GM12875 (cell line): Measurements from ENCODE around the gene NDUFA11.

Source experiments
- H3K4me3 ChIP-seq: one replicate; pipeline ENCODE4 v1.5.1; 2011; ENCODE audit warnings: low read depth, low read length, control low read depth
- TF ChIP-seq, protein P1 (sequence below): IDR thresholded peaks from 2 replicates; pipeline ENCODE4 v1.5.1; 2011; ENCODE audit warnings: low read depth, mild to moderate bottlenecking, control low read depth, inconsistent platforms, low read length, moderate library complexity, borderline replicate concordance; ENCODE audit not compliant: insufficient read depth

NDUFA11 gene

DNA sequence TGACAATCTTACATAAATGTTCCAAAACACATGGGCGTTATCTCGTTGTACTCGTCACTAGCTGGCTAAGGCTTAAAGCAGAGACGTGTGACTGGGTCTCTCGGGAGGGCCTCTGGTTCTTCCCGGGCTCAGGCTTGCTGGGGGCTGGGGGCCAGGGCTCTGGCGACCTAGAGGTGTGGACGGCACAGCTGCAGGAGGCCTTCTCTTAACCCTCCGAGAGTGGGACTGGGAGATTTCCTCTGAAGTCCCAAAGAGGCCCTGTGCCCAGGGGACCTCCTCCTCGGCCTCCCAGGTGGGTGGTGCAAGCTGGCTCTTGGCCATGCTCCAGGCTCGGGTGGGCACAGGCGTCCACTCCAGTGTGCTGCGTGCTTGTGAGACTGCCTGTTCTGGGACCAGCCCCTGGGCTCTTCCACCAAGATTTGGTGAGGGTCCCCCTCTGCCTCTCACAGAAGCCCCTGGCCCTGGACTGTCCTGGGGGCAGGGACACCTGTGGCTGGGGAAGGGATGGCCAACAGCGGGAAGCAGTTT lies 12.7 kb upstream of the NDUFA11 start:
- TF ChIP-seq, protein P1, sequence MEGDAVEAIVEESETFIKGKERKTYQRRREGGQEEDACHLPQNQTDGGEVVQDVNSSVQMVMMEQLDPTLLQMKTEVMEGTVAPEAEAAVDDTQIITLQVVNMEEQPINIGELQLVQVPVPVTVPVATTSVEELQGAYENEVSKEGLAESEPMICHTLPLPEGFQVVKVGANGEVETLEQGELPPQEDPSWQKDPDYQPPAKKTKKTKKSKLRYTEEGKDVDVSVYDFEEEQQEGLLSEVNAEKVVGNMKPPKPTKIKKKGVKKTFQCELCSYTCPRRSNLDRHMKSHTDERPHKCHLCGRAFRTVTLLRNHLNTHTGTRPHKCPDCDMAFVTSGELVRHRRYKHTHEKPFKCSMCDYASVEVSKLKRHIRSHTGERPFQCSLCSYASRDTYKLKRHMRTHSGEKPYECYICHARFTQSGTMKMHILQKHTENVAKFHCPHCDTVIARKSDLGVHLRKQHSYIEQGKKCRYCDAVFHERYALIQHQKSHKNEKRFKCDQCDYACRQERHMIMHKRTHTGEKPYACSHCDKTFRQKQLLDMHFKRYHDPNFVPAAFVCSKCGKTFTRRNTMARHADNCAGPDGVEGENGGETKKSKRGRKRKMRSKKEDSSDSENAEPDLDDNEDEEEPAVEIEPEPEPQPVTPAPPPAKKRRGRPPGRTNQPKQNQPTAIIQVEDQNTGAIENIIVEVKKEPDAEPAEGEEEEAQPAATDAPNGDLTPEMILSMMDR = no peak
- no peak overlapping the region for H3K4me3 ChIP-seq

DNA sequence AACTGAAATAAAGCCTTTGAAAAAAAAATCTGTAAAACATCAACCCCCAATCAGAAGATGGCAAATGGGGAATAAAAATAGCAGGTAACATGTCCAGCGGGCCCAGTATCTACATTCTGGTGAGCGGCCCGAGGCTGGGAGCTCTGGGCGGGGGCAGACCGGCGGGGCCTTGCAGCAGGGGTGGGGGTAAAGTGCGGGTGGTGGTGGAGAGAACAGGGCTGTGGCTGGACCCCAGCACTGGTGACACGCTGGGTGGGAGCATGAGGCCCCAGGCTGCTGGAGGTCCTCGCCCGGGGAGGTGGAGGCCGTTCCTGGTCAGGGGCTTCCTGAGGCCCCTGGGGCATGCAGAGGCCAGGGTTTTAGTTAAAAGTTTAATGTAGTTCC lies 12.2 kb upstream of the NDUFA11 start:
- H3K4me3 ChIP-seq = no peak overlapping the region

DNA sequence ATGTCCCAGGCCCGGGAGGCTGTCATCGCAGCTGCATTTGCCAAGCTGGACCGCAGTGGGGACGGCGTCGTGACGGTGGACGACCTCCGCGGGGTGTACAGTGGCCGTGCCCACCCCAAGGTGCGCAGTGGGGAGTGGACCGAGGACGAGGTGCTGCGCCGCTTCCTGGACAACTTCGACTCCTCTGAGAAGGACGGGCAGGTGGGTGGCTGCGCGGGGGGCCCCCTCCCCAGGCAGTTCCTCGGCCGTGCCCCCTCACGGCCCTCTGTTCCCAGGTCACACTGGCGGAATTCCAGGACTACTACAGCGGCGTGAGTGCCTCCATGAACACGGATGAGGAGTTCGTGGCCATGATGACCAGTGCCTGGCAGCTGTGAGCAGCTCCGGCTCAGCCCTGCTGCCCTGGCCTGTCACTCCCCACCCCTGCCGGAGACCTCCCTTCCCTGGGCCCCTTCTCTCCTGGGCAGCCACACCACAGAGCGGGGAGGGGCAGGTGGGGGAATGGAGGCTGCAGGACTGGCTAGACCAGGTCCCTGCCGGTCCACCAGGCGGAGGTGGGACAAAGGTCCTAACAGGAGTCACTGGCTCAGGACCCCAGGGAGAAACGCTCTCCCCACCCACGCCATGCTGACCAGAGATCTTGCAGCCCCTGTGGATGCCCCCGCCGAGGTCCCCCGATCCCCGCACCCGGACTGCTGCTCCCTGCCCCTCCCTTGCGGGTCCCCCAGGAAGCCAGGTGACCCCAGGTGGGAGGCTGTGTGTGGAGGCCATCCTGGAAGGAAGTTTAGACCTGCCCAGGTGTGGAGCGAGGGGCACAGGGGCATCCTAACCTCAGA lies 11.6 kb upstream of the NDUFA11 start:
- TF ChIP-seq, protein P1 = no peak
- no peak overlapping the region for H3K4me3 ChIP-seq

More for the DNA sequence above, 12.2 kb upstream of the NDUFA11 start:
- TF ChIP-seq, protein P1 = no peak

DNA sequence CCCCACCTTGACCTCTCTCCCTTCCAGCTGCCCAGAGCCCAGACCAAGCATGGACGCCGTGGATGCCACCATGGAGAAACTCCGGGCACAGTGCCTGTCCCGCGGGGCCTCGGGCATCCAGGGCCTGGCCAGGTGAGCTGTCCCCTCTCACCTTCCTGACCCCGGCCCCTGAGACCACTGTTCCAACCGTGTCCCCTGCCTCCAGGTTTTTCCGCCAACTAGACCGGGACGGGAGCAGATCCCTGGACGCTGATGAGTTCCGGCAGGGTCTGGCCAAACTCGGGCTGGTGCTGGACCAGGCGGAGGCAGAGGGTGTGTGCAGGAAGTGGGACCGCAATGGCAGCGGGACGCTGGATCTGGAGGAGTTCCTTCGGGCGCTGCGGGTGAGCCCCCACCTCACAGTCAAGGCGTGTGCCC lies 10.8 kb upstream of the NDUFA11 start:
- TF ChIP-seq, protein P1 = no peak
- no peak overlapping the region for H3K4me3 ChIP-seq

DNA sequence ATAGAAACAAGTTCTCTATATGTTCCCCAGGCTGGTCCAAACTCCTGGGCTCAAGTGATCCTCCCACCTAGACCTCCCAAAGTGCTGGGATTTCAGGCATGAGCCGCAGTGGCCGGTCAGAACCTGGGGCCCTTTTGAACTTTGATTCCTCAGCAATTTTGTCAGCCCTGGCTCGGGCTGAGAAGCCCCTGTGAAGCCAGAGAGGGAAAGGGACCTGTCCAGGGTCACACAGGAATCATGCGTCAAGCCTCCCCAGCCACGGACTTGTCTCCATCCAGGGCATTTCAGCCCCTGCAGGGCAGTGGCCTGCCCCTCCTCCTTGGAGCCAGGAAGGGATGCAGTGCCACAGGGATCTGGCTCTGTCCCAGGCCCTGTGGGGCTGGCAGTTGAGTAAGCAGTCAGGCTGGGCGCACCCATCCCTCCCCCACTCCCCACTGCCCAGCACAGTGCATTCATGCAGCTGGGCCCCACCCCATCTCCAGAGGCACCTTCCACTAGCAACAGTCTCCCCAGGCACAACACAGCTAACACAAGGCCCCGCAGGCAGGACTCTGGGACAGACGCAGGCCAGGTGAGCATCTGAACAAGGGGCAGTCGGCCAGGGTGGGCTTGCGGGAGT lies 10.3 kb upstream of the NDUFA11 start, which contains the start of gene CAPS:
Gene CAPS, plus strand, starts transcription at position 516 of the 619 bp plus-strand sequence. CDS start 153 bp downstream, outside the sequence.
- TF ChIP-seq, protein P1 = no peak
- H3K4me3 ChIP-seq = no peak within 1 kb of the TSS

DNA sequence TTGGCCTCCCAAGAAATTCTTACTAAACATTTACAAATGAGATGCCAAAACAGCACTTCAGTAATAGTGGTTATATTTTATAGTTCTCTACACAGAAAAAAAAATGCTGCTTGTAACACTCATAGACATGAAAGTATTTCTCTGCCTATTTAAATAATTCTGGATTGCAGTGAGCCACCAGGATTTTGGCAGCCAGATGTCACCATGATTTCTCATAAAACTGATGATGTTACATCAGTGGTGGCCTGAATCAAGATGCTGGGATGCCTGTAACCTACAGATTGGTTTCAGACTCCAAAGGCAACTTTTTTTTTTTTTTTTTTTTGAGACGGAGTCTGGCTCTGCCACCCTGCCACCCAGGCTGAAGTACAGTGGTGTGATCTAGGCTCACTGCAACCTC lies 7.8 kb upstream of the NDUFA11 start:
- no peak overlapping the region for H3K4me3 ChIP-seq
- TF ChIP-seq, protein P1 = no peak
